ENCODE results near the gene ITGAX. TPM values are rescaled to one million over a fixed set of nuclear protein-coding genes. Genes with fewer than 3 reads are reported as not detected.

Gene ITGAX
- total RNA-seq, 2 experiments from 2014 or later = 42.0 to 43.2 TPM

- DNase-seq = no peak
- Mint-ChIP-seq H3K4me3 (no peak overlapping the region), H3K27ac (no peak overlapping the region), H3K27me3 (no peaks in the 10 kb centered on the region), H3K9me3 (no peaks in the 10 kb centered on the region), H3K4me1 (peaks cover 31% of the 10 kb centered on the region), H3K36me3 (ENCODE audit: low read depth) (peaks cover 15% of the 10 kb centered on the region)
- ChIA-PET CTCF (interaction anchor here (1.7 kb wide), 1 partner anchor 15 kb away, joined by 8 read pairs; no protein-coding TSS in a partner anchor), POLR2A (interaction anchor here (0.8 kb wide), 1 partner anchor 22 kb away, joined by 3 read pairs; no protein-coding TSS in a partner anchor)
These were observed 12.9 kb downstream of the ITGAX start for GRCh38 chr16:31367853-31368252.

- CTCF ChIA-PET = no interaction called here
- no peak overlapping the region for H3K4me3 Mint-ChIP-seq
- H3K27ac Mint-ChIP-seq = no peak overlapping the region
- H3K9me3 Mint-ChIP-seq = no peaks in the 10 kb centered on the region
- peaks cover 20% of the 10 kb centered on the region for H3K36me3 Mint-ChIP-seq (ENCODE audit: low read depth)
- POLR2A ChIA-PET = no interaction called here
- peaks cover 17% of the 10 kb centered on the region for H3K4me1 Mint-ChIP-seq
- DNase-seq = no peak
- peaks cover 15% of the 10 kb centered on the region for H3K27me3 Mint-ChIP-seq
These were observed 16.0 kb downstream of the ITGAX start for GRCh38 chr16:31371008-31371407.

- Mint-ChIP-seq H3K4me1 (peaks cover 9% of the 10 kb centered on the region), H3K36me3 (ENCODE audit: low read depth) (peaks cover 18% of the 10 kb centered on the region), H3K4me3 (no peak overlapping the region), H3K27me3 (peaks cover 15% of the 10 kb centered on the region), H3K9me3 (no peaks in the 10 kb centered on the region), H3K27ac (no peak overlapping the region)
- ChIA-PET POLR2A (no interaction called here), CTCF (no interaction called here)
- no peak for DNase-seq
These were observed 16.9 kb downstream of the ITGAX start for GRCh38 chr16:31371619-31372484.

- POLR2A ChIA-PET = no interaction called here
- Mint-ChIP-seq H3K4me3 (no peak overlapping the region), H3K27me3 (peaks cover 15% of the 10 kb centered on the region), H3K4me1 (peaks cover 5% of the 10 kb centered on the region), H3K36me3 (ENCODE audit: low read depth) (peaks cover 11% of the 10 kb centered on the region), H3K27ac (no peak overlapping the region), H3K9me3 (no peaks in the 10 kb centered on the region)
- CTCF ChIA-PET = no interaction called here
- DNase-seq = no peak
These were observed 18.3 kb downstream of the ITGAX start for GRCh38 chr16:31373235-31373634.

- Mint-ChIP-seq H3K27ac (no peak overlapping the region), H3K4me3 (no peak overlapping the region), H3K36me3 (ENCODE audit: low read depth) (peaks cover 11% of the 10 kb centered on the region), H3K9me3 (no peaks in the 10 kb centered on the region), H3K4me1 (peaks cover 5% of the 10 kb centered on the region), H3K27me3 (peaks cover 15% of the 10 kb centered on the region)
- CTCF ChIA-PET = interaction anchor here (1.9 kb wide), 1 partner anchor 68 kb away, joined by 4 read pairs; the partner anchor contains the start of gene ZNF843
- DNase-seq = no peak
- POLR2A ChIA-PET = no interaction called here
These were observed 20.3 kb downstream of the ITGAX start for GRCh38 chr16:31375231-31375630.

- POLR2A ChIA-PET = interaction anchor here (1.3 kb wide), 1 partner anchor 175 kb away, joined by 4 read pairs; no protein-coding TSS in a partner anchor
- H3K4me3 Mint-ChIP-seq = no peak overlapping the region
These were observed 21.7 kb downstream of the ITGAX start for GRCh38 chr16:31376705-31377104.

GRCh38 chr16:31377210-31377903, 22.4 kb downstream of the ITGAX start:
- ChIA-PET CTCF (interaction anchor here (0.5 to 1.9 kb wide), 3 partner anchors 65 to 176 kb away, joined by 3 to 5 read pairs (median 4); partner anchors contain the start of gene ZNF843), POLR2A (no interaction called here)
- Mint-ChIP-seq H3K27ac (no peak overlapping the region), H3K9me3 (no peaks in the 10 kb centered on the region), H3K4me1 (peaks cover 7% of the 10 kb centered on the region), H3K27me3 (peaks cover 15% of the 10 kb centered on the region), H3K36me3 (ENCODE audit: low read depth) (peaks cover 14% of the 10 kb centered on the region), H3K4me3 (no peak overlapping the region)
- DNase-seq = no peak

More at GRCh38 chr16:31376705-31377104, 21.7 kb downstream of the ITGAX start:
- Mint-ChIP-seq H3K36me3 (ENCODE audit: low read depth) (peaks cover 14% of the 10 kb centered on the region), H3K27ac (no peak overlapping the region), H3K4me1 (peaks cover 5% of the 10 kb centered on the region), H3K27me3 (peaks cover 15% of the 10 kb centered on the region), H3K9me3 (no peaks in the 10 kb centered on the region)
- CTCF ChIA-PET = interaction anchor here (0.5 to 1.9 kb wide), 5 partner anchors 14 to 107 kb away, joined by 3 to 5 read pairs (median 4); partner anchors contain the start of gene ZNF843
- DNase-seq = no peak

- no peak for DNase-seq
- CTCF ChIA-PET = interaction anchor here (1.0 to 1.1 kb wide), 2 partner anchors 41 to 179 kb away, joined by 3 to 4 read pairs; no protein-coding TSS in a partner anchor
- no peaks in the 10 kb centered on the region for H3K9me3 Mint-ChIP-seq
- peaks cover 8% of the 10 kb centered on the region for H3K27me3 Mint-ChIP-seq
- peaks cover 9% of the 10 kb centered on the region for H3K4me1 Mint-ChIP-seq
- no peak overlapping the region for H3K27ac Mint-ChIP-seq
- H3K4me3 Mint-ChIP-seq = no peak overlapping the region
- peaks cover 7% of the 10 kb centered on the region for H3K36me3 Mint-ChIP-seq (ENCODE audit: low read depth)
- POLR2A ChIA-PET = interaction anchor here (1.1 kb wide), 2 partner anchors 19 to 178 kb away, joined by 3 to 5 read pairs; partner anchors contain the start of gene PYCARD
These were observed 25.2 kb downstream of the ITGAX start for GRCh38 chr16:31380201-31380600.

- peaks cover 3% of the 10 kb centered on the region for H3K36me3 Mint-ChIP-seq (ENCODE audit: low read depth)
- peaks cover 21% of the 10 kb centered on the region for H3K4me1 Mint-ChIP-seq
- ChIA-PET CTCF (interaction anchor here (0.7 to 2.5 kb wide), 20 partner anchors 8 to 290 kb away, joined by 3 to 38 read pairs (median 4); partner anchors contain the start of genes PYCARD, TRIM72 and ZNF843), POLR2A (interaction anchor here (0.7 to 2.2 kb wide), 5 partner anchors 23 to 202 kb away, joined by 3 to 10 read pairs (median 4); partner anchors contain the start of gene FUS)
- H3K4me3 Mint-ChIP-seq = no peak overlapping the region
- no peak overlapping the region for H3K27ac Mint-ChIP-seq
- peak; percentile 75 for DNase-seq
- peaks cover 12% of the 10 kb centered on the region for H3K27me3 Mint-ChIP-seq
- no peaks in the 10 kb centered on the region for H3K9me3 Mint-ChIP-seq
These were observed 27.6 kb downstream of the ITGAX start for GRCh38 chr16:31382485-31383161.

GRCh38 chr16:31385680-31386079, 30.7 kb downstream of the ITGAX start:
- CTCF ChIA-PET = interaction anchor here (0.6 to 1.3 kb wide), 5 partner anchors 10 to 450 kb away, joined by 3 to 5 read pairs (median 4); partner anchors contain the start of gene ZNF843
- no peak for DNase-seq
- POLR2A ChIA-PET = interaction anchor here (1.1 to 1.5 kb wide), 4 partner anchors 14 to 183 kb away, joined by 3 to 7 read pairs (median 6); partner anchors contain the start of gene ZNF843
- Mint-ChIP-seq H3K36me3 (ENCODE audit: low read depth) (peaks cover 3% of the 10 kb centered on the region), H3K27me3 (peaks cover 26% of the 10 kb centered on the region), H3K4me1 (peaks cover 19% of the 10 kb centered on the region), H3K9me3 (no peaks in the 10 kb centered on the region), H3K27ac (no peak overlapping the region), H3K4me3 (no peak overlapping the region)

GRCh38 chr16:31386157-31386984, 31.4 kb downstream of the ITGAX start:
- Mint-ChIP-seq H3K27me3 (peaks cover 28% of the 10 kb centered on the region), H3K4me3 (no peak overlapping the region), H3K9me3 (no peaks in the 10 kb centered on the region), H3K27ac (no peak overlapping the region), H3K4me1 (peaks cover 19% of the 10 kb centered on the region), H3K36me3 (ENCODE audit: low read depth) (no peaks in the 10 kb centered on the region)
- ChIA-PET CTCF (interaction anchor here (0.7 to 1.3 kb wide), 4 partner anchors 9 to 99 kb away, joined by 3 to 5 read pairs (median 4); partner anchors contain the start of gene ZNF843), POLR2A (interaction anchor here (1.1 to 1.5 kb wide), 4 partner anchors 14 to 184 kb away, joined by 3 to 7 read pairs (median 6); partner anchors contain the start of gene ZNF843)
- DNase-seq = no peak

Data from activated CD4-positive, alpha-beta memory T cell treated with anti-CD3 and anti-CD28 coated beads, Interleukin-2, amount 10 ng/mL, durations not matched to agents 7 days and 5 days (primary cell).